ENCODE measurements around the gene JAZF1. TPM values are rescaled to one million over a fixed set of nuclear protein-coding genes. Genes with fewer than 3 reads are reported as not detected.
A peak's percentile ranks its signal among the peaks of the same experiment; 100 is the strongest.

Gene JAZF1
- polyA plus RNA-seq, 3 donors = 12.1 to 18.1 (median 17.2) TPM

DNA sequence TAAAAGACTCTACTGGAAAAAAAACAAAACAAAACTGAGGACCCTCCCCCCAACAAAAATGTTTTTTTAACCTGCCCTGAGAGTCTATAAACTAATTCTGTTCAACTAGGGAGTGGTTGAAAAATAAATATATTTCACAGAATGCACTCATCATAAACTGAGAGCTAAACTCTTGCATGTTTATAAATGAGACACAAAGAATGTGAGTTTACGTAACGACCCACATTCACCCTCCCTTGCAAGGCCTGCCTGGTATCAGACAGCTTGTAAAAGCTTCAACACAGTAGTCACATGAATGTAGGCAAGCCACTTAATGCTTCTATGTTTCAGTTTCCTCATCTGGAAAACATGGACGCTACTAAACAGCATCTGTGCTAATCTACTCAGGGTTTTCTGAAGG lies 50.3 kb downstream of the JAZF1 start:
- peaks cover 21% of the 10 kb centered on the region for H3K4me1 Mint-ChIP-seq
- TF ChIP-seq, protein P1, sequence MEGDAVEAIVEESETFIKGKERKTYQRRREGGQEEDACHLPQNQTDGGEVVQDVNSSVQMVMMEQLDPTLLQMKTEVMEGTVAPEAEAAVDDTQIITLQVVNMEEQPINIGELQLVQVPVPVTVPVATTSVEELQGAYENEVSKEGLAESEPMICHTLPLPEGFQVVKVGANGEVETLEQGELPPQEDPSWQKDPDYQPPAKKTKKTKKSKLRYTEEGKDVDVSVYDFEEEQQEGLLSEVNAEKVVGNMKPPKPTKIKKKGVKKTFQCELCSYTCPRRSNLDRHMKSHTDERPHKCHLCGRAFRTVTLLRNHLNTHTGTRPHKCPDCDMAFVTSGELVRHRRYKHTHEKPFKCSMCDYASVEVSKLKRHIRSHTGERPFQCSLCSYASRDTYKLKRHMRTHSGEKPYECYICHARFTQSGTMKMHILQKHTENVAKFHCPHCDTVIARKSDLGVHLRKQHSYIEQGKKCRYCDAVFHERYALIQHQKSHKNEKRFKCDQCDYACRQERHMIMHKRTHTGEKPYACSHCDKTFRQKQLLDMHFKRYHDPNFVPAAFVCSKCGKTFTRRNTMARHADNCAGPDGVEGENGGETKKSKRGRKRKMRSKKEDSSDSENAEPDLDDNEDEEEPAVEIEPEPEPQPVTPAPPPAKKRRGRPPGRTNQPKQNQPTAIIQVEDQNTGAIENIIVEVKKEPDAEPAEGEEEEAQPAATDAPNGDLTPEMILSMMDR (IDR thresholded peaks at IDR 0.05) = no peak
- H3K27ac Mint-ChIP-seq = no peak overlapping the region
- no peak for DNase-seq
- Histone ChIP-seq H3K9ac (ENCODE audit: insufficient read depth, low read length, poor library complexity, severe bottlenecking) (no peak overlapping the region), H4K20me1 (ENCODE audit: insufficient read depth, low read length) (peaks cover 92% of the 10 kb centered on the region), H3K4me3 (replicated peaks in 1 of 3; ENCODE audit: low read depth in 2 of 3, low read length in 3 of 3) (no peak overlapping the region), H3K9me3 (replicated peaks in 1 of 2; ENCODE audit: control insufficient read depth in 1 of 2, insufficient read depth in 1 of 2, low read length in 2 of 2) (no peaks in the 10 kb centered on the region), H3K36me3 (replicated peaks in 1 of 2; ENCODE audit: control insufficient read depth in 1 of 2, insufficient read depth in 2 of 2, low read length in 2 of 2) (peaks cover 0 to 3% of the 10 kb centered on the region in 2 donors), H2AFZ (ENCODE audit: insufficient read depth, low read depth, low read length, poor library complexity, severe bottlenecking) (no peak overlapping the region), H3K4me1 (ENCODE audit: control insufficient read depth in 1 of 2, insufficient read depth in 2 of 2, low read length in 2 of 2) (peaks cover 10 to 13% of the 10 kb centered on the region in 2 donors), H3K4me2 (replicated peaks; ENCODE audit: extremely low read depth, low read length, poor library complexity, severe bottlenecking) (no peak overlapping the region), H3K27ac (ENCODE audit: low read depth in 1 of 2, low read length in 2 of 2) (no peak overlapping the region), H3K79me2 (ENCODE audit: insufficient read depth, low read length) (peaks cover 79% of the 10 kb centered on the region), H3K27me3 (ENCODE audit: control insufficient read depth in 2 of 2, insufficient read depth in 2 of 2, low read length in 2 of 2) (no peaks in the 10 kb centered on the region)
- WGBS (ENCODE audit: insufficient coverage) = 100% methylated on average over 2 of the region's 3 CpGs
- intact Hi-C loops (cut with micrococcal nuclease) = no loop called here
- H3K9me3 Mint-ChIP-seq = peaks cover 0 to 5% (median 0%) of the 10 kb centered on the region in 7 donors
- H3K4me3 Mint-ChIP-seq = no peak overlapping the region
- peaks cover 0 to 3% (median 2%) of the 10 kb centered on the region in 3 donors for H3K27me3 Mint-ChIP-seq (ENCODE audit: low read depth in 3 of 3)
- peaks cover 15 to 16% of the 10 kb centered on the region in 2 donors for H3K36me3 Mint-ChIP-seq

DNA sequence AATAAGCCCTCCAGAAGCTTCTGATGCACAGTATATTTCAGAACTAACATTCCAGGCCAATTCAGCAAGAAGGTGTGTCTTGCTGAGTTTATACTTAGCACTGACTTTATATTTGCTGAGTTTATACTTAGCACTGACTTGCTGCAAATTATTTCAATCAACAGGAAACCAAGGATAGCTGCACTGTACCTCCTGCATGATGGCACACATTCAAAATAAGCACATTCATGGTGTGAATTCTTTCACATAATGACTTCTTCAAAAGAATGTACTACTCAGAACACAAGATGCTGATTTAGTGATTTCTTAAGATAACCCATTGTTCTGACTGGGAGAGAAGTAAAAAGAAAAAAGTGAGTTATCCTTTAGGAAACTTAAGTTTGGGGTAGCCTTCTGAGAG lies 52.0 kb downstream of the JAZF1 start:
- Mint-ChIP-seq H3K4me1 (peaks cover 22% of the 10 kb centered on the region), H3K27ac (peak overlapping the region in 1 of 7 donors; percentile 12), H3K4me3 (no peak overlapping the region), H3K9me3 (peaks cover 0 to 5% (median 0%) of the 10 kb centered on the region in 7 donors), H3K36me3 (peaks cover 13 to 18% of the 10 kb centered on the region in 2 donors), H3K27me3 (ENCODE audit: low read depth in 3 of 3) (peaks cover 0 to 2% (median 1%) of the 10 kb centered on the region in 3 donors)
- Histone ChIP-seq H2AFZ (ENCODE audit: insufficient read depth, low read depth, low read length, poor library complexity, severe bottlenecking) (no peak overlapping the region), H3K4me2 (replicated peaks; ENCODE audit: extremely low read depth, low read length, poor library complexity, severe bottlenecking) (no peak overlapping the region), H3K36me3 (replicated peaks in 1 of 2; ENCODE audit: control insufficient read depth in 1 of 2, insufficient read depth in 2 of 2, low read length in 2 of 2) (peaks cover 0 to 3% of the 10 kb centered on the region in 2 donors), H3K4me3 (replicated peaks in 1 of 3; ENCODE audit: low read depth in 2 of 3, low read length in 3 of 3) (no peak overlapping the region), H4K20me1 (ENCODE audit: insufficient read depth, low read length) (peaks cover 92% of the 10 kb centered on the region), H3K4me1 (ENCODE audit: control insufficient read depth in 1 of 2, insufficient read depth in 2 of 2, low read length in 2 of 2) (peaks cover 10 to 13% of the 10 kb centered on the region in 2 donors), H3K9me3 (replicated peaks in 1 of 2; ENCODE audit: control insufficient read depth in 1 of 2, insufficient read depth in 1 of 2, low read length in 2 of 2) (no peaks in the 10 kb centered on the region), H3K27me3 (ENCODE audit: control insufficient read depth in 2 of 2, insufficient read depth in 2 of 2, low read length in 2 of 2) (no peaks in the 10 kb centered on the region), H3K9ac (ENCODE audit: insufficient read depth, low read length, poor library complexity, severe bottlenecking) (no peak overlapping the region), H3K79me2 (ENCODE audit: insufficient read depth, low read length) (peaks cover 82% of the 10 kb centered on the region), H3K27ac (ENCODE audit: low read depth in 1 of 2, low read length in 2 of 2) (no peak overlapping the region)
- DNase-seq = no peak
- TF ChIP-seq, protein P1 (IDR thresholded peaks at IDR 0.05) = no peak
- intact Hi-C loops (cut with micrococcal nuclease) = no loop called here
